GM23248 (cell line): ENCODE results near the gene CDH1. TPM values are rescaled to one million over a fixed set of nuclear protein-coding genes. Genes with fewer than 3 reads are reported as not detected.

Experiments used
- DNase-seq: peaks from one replicate; pipeline ENCODE4 v3.0.0-alpha.2; 2015
- H2AFZ ChIP-seq: fragments of 200-600 bp; sonication (generic); 2 replicates; pipeline ENCODE4 v1.6.1; 2016; ENCODE audit warnings: antibody characterized with exemption
- H3F3A ChIP-seq: fragments of 200-600 bp; sonication (generic); 2 replicates; pipeline ENCODE4 v1.6.1; 2016; ENCODE audit warnings: mild to moderate bottlenecking, antibody characterized with exemption, mixed run types; ENCODE audit not compliant: insufficient read depth
- H3K27ac ChIP-seq: fragments of 200-600 bp; sonication (generic); 2 replicates; pipeline ENCODE4 v1.5.1; 2016; ENCODE audit warnings: mild to moderate bottlenecking
- H3K27me3 ChIP-seq: fragments of 200-600 bp; sonication (generic); replicated peaks from 2 replicates; pipeline ENCODE4 v1.6.1; 2016; ENCODE audit warnings: mild to moderate bottlenecking; ENCODE audit not compliant: insufficient read depth
- H3K36me3 ChIP-seq: fragments of 200-600 bp; sonication (generic); 2 replicates; pipeline ENCODE4 v1.6.1; 2016; ENCODE audit warnings: low read depth, mild to moderate bottlenecking
- H3K4me1 ChIP-seq: fragments of 200-600 bp; sonication (generic); 2 replicates; pipeline ENCODE4 v1.6.1; 2016; ENCODE audit warnings: mild to moderate bottlenecking; ENCODE audit not compliant: insufficient read depth
- H3K4me2 ChIP-seq: fragments of 200-600 bp; sonication (generic); one replicate; pipeline ENCODE4 v1.6.1; 2016; ENCODE audit warnings: mild to moderate bottlenecking; ENCODE audit not compliant: unreplicated experiment
- H3K4me3 ChIP-seq: fragments of 200-600 bp; sonication (generic); 2 replicates; pipeline ENCODE4 v1.5.1; 2016; ENCODE audit warnings: mild to moderate bottlenecking
- H3K79me2 ChIP-seq: fragments of 200-600 bp; sonication (generic); 2 replicates; pipeline ENCODE4 v1.6.1; 2016; ENCODE audit warnings: mild to moderate bottlenecking; ENCODE audit not compliant: insufficient read depth
- H3K9ac ChIP-seq: fragments of 200-600 bp; sonication (generic); 2 replicates; pipeline ENCODE4 v1.6.1; 2016; ENCODE audit warnings: mild to moderate bottlenecking
- H3K9me2 ChIP-seq: fragments of 200-600 bp; sonication (generic); 2 replicates; pipeline ENCODE4 v1.6.1; 2016; ENCODE audit warnings: mixed run types, mild to moderate bottlenecking, moderate library complexity; ENCODE audit not compliant: insufficient read depth
- H3K9me3 ChIP-seq: fragments of 200-600 bp; sonication (generic); one replicate; pipeline ENCODE4 v1.6.1; 2017; ENCODE audit warnings: low read depth
- H4K20me1 ChIP-seq: fragments of 200-600 bp; sonication (generic); 2 replicates; pipeline ENCODE4 v1.6.0; 2016; ENCODE audit not compliant: insufficient read depth
- EZH2 ChIP-seq: fragments of 200-600 bp; sonication (generic); IDR thresholded peaks from 2 replicates; pipeline ENCODE4 v1.6.1; 2018; ENCODE audit warnings: antibody characterized with exemption, mild to moderate bottlenecking; ENCODE audit not compliant: insufficient read depth, poor library complexity, severe bottlenecking
- EZH2phosphoT487 ChIP-seq: fragments of 200-600 bp; sonication (generic); IDR thresholded peaks from 2 replicates; pipeline ENCODE4 v1.6.1; 2018; ENCODE audit warnings: antibody characterized with exemption, moderate library complexity, mild to moderate bottlenecking, low read depth; ENCODE audit not compliant: insufficient read depth
- WGBS, 2 experiments: methylation state at CpG; one replicate each; pipeline ENCODE4 v1.1.6; 2015 to 2017; ENCODE audit warnings: low lambda C conversion rate in 2 of 2, low coverage in 1 of 2; ENCODE audit errors: missing lambda C conversion rate in 2 of 2; 5-methylcytosine and 5-hydroxymethylcytosine counted together
- in situ Hi-C: fragments of 300-500 bp; cut with MboI; formaldehyde crosslinking; loops from 2 replicates; pipeline ENCODE4 v1.15.0; 2020
- polyA plus RNA-seq: library from polyadenylated mRNA; unstranded; fragments of >200 nt; fragmentation: Nextera tagmentation; extraction: Ambion mirVana; gene quantifications from 2 replicates; pipeline ENCODE4 v1.2.1, GENCODE V29; 2016
- total RNA-seq: library from RNA; depleted of rRNA; stranded (reverse); fragments of >200 nt; shearing (Covaris generic); gene quantifications from 2 replicates; pipeline ENCODE4 v1.2.3, GENCODE V29; 2014

CDH1 gene
- total and polyA plus RNA-seq, 2 experiments from 2014 or later, result 0.04 TPM; not detected in 1

DNA sequence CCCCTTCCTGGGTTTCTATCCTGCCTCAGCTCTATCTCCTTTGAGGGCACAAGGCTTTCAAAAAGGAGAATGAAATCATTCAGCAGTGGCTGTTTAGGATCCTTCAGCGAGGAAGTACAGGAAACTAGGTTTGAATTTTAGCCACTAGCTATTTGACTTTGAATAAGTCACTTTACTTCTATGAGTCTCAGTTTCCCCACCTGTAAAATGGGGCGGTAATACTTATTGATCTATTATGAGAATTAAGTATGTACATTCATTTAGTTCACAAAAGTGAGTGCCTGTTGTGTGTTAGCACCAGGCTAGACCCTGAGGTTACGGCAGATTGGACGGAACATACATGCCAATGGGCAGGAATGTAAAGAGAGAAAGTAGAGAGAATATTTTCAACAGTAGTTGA lies 6.6 kb downstream of the CDH1 start:
- no peak overlapping the region for H3K4me3 ChIP-seq
- 75 to 84% methylated on average over 4 of the region's 4 CpGs for WGBS, 2 experiments
- H4K20me1 ChIP-seq, result no peaks in the 10 kb centered on the region
- TF ChIP-seq EZH2phosphoT487 (no peak), EZH2 (no peak)
- H3K79me2 ChIP-seq, result no peaks in the 10 kb centered on the region
- H3K36me3 ChIP-seq, result no peaks in the 10 kb centered on the region
- in situ Hi-C loops, result no loop called here
- no peaks in the 10 kb centered on the region for H3K9me2 ChIP-seq
- H2AFZ ChIP-seq, result no peak overlapping the region
- no peaks in the 10 kb centered on the region for H3K9me3 ChIP-seq
- H3K4me1 ChIP-seq, result no peaks in the 10 kb centered on the region
- H3K4me2 ChIP-seq, result no peak overlapping the region
- H3K9ac ChIP-seq, result no peak overlapping the region
- peaks cover 30% of the 10 kb centered on the region for H3K27me3 ChIP-seq
- no peaks in the 10 kb centered on the region for H3F3A ChIP-seq
- no peak for DNase-seq
- H3K27ac ChIP-seq, result no peak overlapping the region

DNA sequence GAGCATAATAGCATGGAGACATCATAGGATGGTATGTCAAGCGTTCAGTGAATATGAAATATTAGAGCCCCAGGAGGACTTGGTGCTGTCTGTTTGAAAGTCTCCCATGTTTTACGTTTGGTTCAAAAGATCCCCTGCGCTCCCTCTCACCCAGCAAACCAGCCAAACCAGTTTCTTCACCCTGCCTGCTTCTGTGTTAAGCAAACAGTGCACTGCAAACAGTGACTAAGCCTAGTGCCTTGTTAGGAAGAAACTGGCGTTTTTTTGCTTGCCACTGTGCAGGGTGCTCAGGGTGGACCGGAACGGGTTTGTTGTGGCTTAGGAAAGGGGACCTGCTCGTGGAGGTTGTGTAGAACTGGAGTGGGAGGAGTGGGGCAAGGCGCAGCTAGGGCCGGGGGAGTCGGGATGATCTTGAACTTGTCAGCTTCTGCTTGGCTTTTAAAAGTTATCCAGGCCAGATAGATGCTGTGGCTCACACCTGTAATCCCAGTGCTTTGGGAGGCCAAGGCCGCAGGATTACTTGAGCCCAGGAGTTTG lies 7.7 kb downstream of the CDH1 start:
- H2AFZ ChIP-seq, result no peak overlapping the region
- DNase-seq, result peak; percentile 56

DNA sequence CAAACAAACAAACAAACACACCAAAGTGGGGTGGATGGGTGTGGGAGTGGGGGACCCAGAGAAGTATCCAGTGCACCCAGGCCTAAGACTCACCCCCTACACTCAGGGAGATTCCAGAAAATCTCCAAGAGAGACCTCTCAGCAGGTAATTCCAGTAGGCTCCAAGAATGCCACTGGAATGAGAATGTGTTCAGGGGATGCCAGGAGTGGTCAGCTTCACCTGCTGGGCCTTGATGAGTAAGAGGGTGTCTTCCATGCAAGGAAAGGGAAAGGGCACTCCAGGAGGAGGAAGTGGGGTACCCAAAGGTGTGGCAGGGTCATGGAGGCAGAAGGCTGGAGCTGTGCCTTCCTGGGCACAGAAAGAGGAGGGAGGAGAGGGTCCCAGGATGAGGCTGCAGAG lies 9.9 kb downstream of the CDH1 start:
- Histone ChIP-seq H3K4me1 (no peaks in the 10 kb centered on the region), H3K9me2 (no peaks in the 10 kb centered on the region), H3K9ac (no peak overlapping the region), H3K27me3 (peaks cover 48% of the 10 kb centered on the region), H3K36me3 (no peaks in the 10 kb centered on the region), H4K20me1 (no peaks in the 10 kb centered on the region), H3K9me3 (no peaks in the 10 kb centered on the region), H3F3A (no peaks in the 10 kb centered on the region), H2AFZ (no peak overlapping the region), H3K27ac (no peak overlapping the region), H3K79me2 (no peaks in the 10 kb centered on the region), H3K4me2 (no peak overlapping the region), H3K4me3 (no peak overlapping the region)
- DNase-seq, result no peak
- TF ChIP-seq EZH2phosphoT487 (no peak), EZH2 (no peak)
- in situ Hi-C loops, result no loop called here

More for the DNA sequence above, 7.7 kb downstream of the CDH1 start:
- no peaks in the 10 kb centered on the region for H3K9me2 ChIP-seq
- peaks cover 41% of the 10 kb centered on the region for H3K27me3 ChIP-seq
- H3K9me3 ChIP-seq, result no peaks in the 10 kb centered on the region
- H3K79me2 ChIP-seq, result no peaks in the 10 kb centered on the region
- no peak overlapping the region for H3K9ac ChIP-seq
- H4K20me1 ChIP-seq, result no peaks in the 10 kb centered on the region
- no peaks in the 10 kb centered on the region for H3F3A ChIP-seq
- H3K27ac ChIP-seq, result no peak overlapping the region
- no peaks in the 10 kb centered on the region for H3K36me3 ChIP-seq
- no peak overlapping the region for H3K4me2 ChIP-seq
- no peak for TF ChIP-seq EZH2phosphoT487
- TF ChIP-seq EZH2, result no peak
- H3K4me1 ChIP-seq, result no peaks in the 10 kb centered on the region
- no peak overlapping the region for H3K4me3 ChIP-seq
- 43 to 48% methylated on average over 11 of the region's 11 CpGs for WGBS, 2 experiments
- in situ Hi-C loops, result no loop called here

GRCh38 chr16:68749432-68749831 lies 12.3 kb downstream of the CDH1 start:
- no peaks in the 10 kb centered on the region for H3K4me1 ChIP-seq
- H3K4me2 ChIP-seq, result no peak overlapping the region
- no peak overlapping the region for H2AFZ ChIP-seq
- TF ChIP-seq EZH2phosphoT487, result no peak
- H3K36me3 ChIP-seq, result no peaks in the 10 kb centered on the region
- no peak overlapping the region for H3K27ac ChIP-seq
- H3K9ac ChIP-seq, result no peak overlapping the region
- H3K27me3 ChIP-seq, result peaks cover 40% of the 10 kb centered on the region
- H3K9me2 ChIP-seq, result no peaks in the 10 kb centered on the region
- H3K9me3 ChIP-seq, result no peaks in the 10 kb centered on the region
- DNase-seq, result no peak
- no peaks in the 10 kb centered on the region for H3F3A ChIP-seq
- WGBS, 2 experiments, result 73 to 75% methylated on average over 3 of the region's 3 CpGs
- H3K4me3 ChIP-seq, result no peak overlapping the region
- in situ Hi-C loops, result no loop called here
- H3K79me2 ChIP-seq, result no peaks in the 10 kb centered on the region
- no peaks in the 10 kb centered on the region for H4K20me1 ChIP-seq

DNA sequence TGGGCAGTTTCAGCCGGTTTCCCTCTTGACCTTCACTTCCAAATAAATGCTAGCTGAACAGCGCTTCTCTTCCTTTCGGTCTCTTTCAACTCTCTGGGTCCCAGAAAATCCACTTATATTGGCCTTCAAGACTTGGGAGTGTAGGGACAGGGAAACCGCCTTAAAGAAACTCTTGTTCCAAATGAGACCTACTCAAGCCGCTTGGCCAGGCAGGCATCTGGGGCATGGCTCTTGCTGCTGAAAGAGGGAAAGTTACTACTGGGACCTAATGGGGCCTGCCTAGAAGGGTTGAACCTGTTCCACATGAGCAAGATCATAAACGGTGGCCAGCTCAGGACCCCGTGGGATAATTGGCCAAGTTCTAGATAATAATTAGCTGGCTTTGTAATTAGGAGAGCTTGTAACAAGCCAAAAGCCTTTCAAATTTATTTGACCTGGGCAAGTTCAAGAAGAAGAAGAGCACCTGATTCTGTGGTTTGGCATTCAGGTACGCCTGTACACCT lies 13.2 kb downstream of the CDH1 start:
- no peaks in the 10 kb centered on the region for H3K9me3 ChIP-seq
- H3K27me3 ChIP-seq, result peaks cover 35% of the 10 kb centered on the region
- TF ChIP-seq EZH2phosphoT487 (no peak), EZH2 (no peak)
- no peaks in the 10 kb centered on the region for H4K20me1 ChIP-seq
- H3K4me2 ChIP-seq, result no peak overlapping the region
- H3K9ac ChIP-seq, result no peak overlapping the region
- no peak overlapping the region for H2AFZ ChIP-seq
- H3K9me2 ChIP-seq, result no peaks in the 10 kb centered on the region
- 56 to 57% methylated on average over 8 of the region's 8 CpGs for WGBS, 2 experiments
- in situ Hi-C loops, result no loop called here
- no peak overlapping the region for H3K4me3 ChIP-seq
- H3K27ac ChIP-seq, result no peak overlapping the region
- no peak for DNase-seq
- H3K36me3 ChIP-seq, result no peaks in the 10 kb centered on the region
- H3K4me1 ChIP-seq, result no peaks in the 10 kb centered on the region
- H3K79me2 ChIP-seq, result no peaks in the 10 kb centered on the region
- H3F3A ChIP-seq, result no peaks in the 10 kb centered on the region
